NCI-H460 (cell line): ENCODE data around the gene SNX30. TPM values are rescaled to one million over a fixed set of nuclear protein-coding genes. Genes with fewer than 3 reads are reported as not detected.

Experiments used
- DNase-seq: peaks from one replicate; pipeline ENCODE4 v3.0.0-alpha.2; 2016; ENCODE audit warnings: low read depth; ENCODE audit errors: extremely low read depth
- total RNA-seq: library from RNA; depleted of rRNA; stranded (reverse); fragments of >200 nt; shearing (Covaris generic); gene quantifications from 2 replicates; pipeline ENCODE4 v1.2.3, GENCODE V29; 2014

SNX30 gene
- total RNA-seq, 1 experiment from 2014 or later: 8.2 TPM

DNA sequence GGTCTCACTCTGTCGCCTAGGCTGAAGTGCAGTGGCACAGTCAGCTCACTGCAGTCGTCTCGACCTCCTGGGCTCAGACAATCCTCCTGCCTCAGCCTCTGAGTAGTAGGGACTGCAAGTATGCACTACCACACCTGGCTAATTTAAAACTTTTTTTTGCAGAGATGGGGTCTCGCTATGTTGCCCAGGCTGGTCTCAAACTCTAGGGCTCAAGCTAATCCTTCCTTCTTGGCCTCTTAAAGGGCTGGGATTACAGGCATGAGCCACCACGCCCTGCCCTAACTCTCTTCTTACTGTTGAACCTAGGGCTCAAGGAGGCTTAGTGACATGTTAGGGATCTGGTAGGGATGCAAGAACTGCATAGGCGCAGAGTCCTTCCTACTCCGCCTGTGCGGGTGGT is 65.3 kb downstream of the SNX30 start:
- DNase-seq: no peak

DNA sequence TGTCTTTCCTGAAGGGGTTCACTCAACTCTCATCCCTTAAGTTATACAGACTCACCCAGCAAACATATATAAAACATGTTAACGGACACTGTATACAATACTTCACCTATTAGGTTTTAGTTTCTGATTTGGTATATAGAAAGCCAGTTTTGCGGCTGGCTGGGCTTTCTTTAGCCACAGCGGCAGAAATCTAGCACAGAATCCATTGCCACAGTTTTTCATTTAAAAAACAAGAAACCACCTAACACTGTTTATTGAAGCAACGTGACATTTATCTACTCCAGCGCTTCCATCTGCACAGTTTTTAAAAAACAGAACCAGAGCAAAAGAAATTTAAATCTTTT is 67.3 kb downstream of the SNX30 start:
- no peak for DNase-seq

DNA sequence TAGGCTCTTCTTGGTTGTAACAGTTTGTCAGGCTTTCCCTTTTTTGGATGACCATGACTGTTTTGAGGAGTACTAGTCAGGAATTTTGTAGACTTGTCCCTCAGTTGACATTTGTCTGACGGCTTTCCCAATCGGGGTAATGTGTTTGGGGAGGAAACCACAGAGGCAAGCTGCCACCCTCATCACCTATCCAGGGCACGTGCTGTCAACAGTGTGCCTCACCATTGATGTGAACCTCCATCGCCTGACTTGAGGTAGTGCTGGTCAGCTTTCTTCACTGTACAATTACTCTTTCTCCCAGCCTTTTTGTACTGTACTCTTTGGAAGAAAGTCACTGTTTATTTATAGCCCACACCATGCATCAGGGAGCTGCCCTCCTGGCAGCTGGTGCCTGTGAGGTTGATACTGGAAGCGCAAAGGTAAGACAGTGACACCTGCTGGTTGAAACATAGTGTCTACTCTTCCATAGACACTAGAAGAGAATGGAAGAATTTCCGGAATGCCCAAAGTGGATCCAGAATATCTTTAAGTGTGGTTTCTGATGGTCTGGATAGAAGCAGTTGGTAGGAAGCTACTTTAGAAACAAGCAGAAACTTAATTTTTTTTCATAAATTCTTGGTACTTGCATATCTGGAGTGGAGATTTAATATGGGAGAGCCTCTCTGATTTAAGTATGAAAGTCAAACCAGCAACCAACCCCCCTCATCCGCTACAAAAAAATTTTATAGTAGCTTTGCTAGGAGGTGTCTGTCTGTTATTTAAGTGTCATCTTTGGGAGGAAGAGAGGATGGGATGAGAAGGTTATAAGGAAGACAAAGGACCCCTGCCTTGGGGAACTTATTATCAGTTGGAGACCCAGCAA is 69.3 kb downstream of the SNX30 start:
- DNase-seq: peak; percentile 54

DNA sequence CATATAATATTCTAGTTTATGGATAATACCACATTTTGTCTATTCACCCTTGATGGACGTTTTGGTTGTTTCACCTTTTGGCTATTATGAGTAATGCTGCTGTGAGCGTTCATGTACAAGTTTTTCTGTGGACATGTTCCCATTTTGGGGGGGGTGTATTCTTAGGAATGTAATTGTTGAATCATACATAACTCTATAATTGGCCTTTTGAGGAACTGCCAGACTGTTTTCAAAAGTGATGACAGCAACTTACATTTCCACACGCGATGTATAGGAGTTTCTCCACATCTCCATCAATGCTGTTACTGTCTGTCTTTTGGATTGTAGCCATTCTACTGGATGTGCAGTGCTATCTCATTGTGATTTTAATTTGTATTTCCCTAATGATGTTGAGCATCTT is 70.3 kb downstream of the SNX30 start:
- no peak for DNase-seq

DNA sequence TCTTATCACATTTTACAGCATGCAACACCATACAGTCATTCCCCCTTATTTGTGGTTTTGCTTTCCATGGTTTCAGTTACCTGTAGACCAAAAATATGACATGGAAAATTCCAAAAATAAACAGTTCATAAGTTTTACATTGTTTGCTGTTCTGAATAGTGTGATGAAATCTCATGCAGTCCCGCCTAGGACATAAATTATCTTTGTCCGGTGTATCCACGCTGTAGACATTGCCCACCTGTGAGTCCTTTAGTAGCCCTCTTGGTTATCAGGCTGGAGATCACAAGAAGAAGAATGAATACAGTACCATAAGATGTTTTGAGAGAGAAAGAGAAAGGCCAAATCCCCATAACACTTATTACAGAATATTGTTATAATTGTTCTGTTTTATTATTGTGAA is 72.1 kb downstream of the SNX30 start:
- no peak for DNase-seq

DNA sequence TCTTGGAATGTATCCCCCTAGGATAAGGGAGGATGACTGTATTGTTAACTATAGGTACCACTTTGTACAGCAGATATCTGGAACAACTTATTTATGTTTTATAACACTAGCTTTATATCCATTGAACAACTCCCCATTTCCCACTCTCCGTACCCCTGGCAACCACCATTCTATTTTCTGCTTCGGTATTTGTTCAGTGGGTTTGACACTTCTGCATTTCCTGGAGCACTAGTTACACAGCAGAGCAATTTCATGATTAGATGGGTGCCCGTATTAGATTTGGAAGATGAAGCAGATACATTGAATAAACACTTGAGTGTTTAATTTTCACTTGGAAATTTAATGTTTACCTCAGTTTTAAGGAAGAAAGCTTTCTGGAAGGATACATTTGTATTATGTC is 72.7 kb downstream of the SNX30 start:
- DNase-seq: no peak

DNA sequence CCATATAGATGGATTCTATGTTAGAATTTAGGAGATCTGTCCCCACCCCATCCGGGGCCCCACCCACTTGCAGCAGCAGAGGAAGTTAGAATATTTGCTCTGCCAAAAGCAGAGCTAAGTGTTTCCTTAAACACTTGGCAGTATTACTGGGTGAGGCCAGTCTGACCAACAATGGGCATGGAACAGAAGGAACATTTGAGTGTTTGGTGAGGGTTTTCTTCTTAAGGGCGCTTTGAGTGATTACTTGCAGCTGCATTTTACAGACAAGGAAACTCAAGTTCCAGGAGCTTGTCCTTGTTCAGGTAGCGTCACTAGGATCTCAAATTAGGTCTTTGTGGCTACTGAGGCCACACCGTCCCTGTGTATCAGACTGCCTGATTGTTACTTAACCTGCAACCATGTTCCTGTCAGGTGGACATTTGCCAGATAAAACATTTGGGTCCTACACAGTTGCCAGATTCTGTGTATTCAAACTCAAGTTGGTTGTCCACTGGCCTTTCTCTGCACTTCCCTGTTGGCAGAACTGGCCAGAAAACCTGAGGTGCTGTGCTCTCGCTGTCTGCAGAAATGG is 80.8 kb downstream of the SNX30 start:
- DNase-seq: no peak

DNA sequence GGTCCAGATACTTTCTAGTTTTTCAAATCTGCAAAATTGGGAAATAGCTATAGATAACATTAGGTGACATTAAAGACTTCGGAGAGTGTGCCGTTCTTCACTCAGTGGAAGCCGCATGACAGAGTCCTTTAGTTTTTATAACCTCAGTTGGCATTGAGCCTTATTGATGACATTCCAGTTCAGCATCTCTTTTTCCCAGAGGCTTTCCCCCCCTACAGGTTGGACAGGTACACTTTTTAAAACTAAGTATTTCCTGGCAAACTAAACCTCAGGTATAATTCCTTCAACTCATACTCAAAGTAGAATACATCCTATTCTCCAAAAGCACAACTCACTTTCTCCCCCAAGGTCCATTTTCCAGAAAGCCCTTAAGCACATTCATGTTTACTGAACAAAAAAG is 81.4 kb downstream of the SNX30 start:
- DNase-seq: no peak

DNA sequence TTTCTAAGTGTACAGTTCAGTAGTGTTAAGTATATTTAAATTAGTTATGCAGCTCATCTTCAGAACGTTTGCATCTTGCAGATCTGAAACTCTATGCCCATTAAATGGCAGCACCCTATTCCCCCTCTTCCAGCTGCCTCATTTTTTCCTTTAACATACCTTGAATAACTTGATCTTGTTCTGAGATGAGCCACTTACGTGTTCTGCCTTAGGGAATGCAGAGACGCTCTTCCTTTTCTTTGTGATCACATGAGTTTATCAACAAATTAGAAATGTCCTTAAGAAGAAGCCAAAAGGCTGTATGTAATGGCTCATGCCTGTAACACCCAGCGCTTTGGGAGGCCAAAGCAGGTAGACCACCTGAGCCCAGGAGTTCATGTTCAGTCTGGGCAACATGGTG is 82.5 kb downstream of the SNX30 start:
- no peak for DNase-seq

DNA sequence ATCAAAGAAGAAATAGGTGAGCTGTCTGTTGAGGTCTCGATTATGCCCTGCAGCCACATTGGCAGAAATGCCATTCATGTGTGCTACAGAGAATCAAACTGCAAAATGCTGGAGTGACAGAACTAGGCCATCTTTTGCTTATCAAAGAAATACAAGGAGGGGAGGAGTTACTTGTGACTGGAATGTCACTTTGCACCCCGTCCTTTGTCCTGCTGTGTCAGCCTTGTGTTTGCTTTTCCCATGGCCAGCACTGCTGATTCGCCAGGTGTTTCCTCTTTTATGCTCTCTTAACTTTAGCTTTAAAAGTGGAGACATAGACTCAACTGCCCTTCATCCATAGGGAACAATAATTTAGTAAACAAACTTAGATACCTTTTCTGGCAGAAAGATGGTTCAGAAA is 85.8 kb downstream of the SNX30 start:
- DNase-seq: no peak

DNA sequence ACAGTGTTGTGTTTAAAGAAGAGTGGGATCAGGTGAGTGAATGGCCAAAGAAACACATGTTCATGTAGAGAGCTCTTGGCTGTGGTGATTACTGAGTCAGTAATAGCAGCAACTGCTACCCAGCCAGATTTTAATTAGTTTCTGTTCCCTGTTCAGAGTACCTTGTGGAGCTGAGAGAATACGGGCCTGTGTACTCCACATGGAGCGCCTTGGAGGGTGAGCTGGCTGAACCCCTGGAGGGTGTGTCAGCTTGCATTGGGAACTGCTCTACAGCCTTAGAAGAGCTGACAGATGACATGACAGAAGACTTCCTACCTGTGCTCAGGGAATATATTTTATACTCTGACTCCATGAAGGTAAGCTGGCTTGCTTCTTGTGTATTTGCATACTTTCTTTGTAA is 87.8 kb downstream of the SNX30 start:
- no peak for DNase-seq

DNA sequence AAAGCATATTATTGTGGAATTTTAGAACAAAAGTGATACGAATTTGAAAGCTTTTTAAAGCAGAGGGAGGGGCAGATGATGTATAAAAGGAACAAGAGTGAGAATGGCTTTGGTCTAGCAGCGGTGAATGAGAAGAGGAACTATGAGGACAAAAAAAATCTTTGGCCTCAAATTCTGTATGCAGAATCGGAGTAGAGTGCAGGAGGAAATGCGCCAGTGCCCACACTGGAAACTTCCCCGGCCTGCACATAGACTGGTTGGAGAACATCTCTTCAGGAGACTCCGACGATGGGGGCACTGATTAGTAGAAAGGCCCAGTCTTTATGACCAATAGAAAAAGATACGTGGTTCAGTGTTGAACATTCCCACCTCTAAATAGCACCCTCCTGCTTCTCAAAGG is 88.8 kb downstream of the SNX30 start:
- DNase-seq: no peak

DNA sequence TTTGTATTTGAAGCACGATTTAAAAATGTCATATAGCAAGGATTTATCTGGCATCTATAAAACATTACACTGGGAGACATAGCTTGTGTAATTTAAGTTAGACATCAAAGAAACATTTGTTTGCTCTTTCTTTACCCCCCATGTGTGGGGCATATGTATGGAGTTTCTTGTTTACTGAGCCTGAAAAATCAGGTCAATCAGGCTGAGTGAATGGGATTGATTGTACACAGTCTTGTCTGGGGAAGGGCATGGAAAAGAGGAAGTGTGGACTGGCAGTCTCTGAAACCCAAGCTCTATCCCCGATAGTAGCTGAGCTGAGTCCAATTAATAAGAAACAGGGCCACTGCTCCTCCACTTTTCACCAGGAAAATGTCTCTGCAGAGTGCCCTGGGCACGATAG is 90.7 kb downstream of the SNX30 start:
- DNase-seq: no peak

DNA sequence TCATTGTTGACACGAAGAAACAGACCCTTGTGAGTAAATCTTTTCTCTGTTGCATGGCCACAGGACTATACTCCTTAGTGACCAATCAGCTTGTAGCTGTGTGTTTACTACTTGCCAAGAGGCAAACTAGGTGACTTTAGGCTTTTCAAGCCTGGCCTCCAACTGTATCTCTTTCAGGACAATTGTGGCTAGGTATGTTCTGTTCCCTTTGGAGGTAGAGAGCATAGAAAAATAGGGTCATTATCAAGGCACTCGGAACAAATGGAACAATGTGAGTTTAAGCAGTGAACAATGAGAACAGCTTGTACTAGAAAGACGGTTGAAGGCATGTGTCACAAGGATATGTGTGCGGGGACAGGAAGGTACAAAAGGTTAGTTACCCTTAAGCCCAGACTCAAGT is 92.0 kb downstream of the SNX30 start:
- DNase-seq: no peak

DNA sequence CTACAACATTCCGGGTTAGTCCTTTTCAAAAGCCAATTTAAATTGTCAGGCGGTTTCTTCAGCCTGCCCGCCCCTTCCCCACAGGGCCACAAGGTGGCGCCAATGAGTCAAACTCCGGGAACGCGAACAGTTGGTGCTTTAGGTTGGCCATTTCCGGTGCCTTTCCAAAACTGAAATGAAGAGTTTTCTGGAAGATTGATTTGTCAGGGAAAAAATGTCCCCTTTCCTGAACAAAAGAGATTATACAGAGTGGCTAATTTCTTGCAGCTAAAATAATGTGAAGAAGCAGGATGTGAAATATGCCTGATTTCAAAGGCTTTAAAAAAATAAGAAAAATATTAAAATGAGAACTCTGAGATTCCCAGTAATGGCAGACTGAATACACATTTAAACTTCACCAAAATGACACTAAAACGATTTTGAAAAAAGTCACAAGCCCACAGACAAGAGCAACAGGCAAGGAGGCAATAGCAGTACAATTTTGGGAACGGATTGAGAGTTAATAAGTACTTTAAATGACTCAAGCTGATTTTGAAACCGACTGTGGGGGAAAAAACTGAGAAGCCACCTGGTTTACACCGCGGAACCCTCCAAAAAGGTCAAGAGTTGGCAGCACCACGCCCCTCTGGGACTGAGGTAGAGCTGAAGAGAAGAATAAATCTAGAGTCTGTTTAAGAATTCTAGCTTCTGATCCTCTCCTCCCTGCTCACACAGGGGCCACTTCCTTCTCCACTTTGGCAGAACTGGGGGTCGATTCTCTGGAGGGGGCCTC is 94.4 kb downstream of the SNX30 start:
- DNase-seq: peak; percentile 64

DNA sequence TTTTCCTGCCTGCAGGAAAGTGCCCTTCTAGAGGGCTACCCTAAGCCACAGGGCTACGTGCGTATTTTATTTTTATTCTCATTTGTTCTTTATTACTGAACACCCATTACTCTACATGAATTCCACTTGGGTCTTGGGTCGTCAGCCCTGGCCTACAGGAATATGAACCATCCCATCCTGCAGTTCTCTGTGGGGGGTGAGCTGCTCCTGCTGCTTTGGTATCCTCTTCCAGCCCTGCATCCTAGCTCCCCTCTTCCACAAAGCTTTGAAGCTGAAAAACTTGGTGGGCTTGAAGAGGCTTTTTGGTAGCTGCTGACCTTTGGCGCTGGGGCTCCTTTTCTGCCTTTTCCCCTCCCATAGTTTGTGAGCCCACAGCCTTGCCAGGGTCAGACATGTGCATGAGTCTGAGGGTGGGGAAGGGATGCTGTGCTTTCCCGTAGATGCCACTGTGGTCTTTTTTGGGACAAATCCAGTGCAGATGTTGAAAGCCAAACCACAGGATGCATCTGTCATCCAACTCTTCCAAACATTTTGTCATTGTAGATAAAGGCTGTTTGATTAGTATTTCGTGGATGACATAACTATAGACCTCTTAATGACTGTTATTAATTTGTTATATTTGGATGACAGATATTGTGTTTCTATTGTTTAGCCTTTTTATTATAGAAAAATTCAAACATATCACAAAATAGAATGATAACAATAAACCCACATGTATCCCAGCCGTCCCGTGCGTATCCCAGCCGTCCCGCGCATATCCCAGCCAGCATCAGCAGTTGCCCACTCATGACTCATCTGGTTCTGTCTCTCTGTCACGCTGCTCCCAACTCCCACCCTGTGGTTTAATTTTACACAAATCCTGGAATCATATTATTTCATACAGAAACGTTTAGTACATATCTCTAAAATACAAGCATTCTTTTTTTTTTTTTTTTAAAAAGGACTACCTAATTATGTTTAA is 96.2 kb downstream of the SNX30 start:
- DNase-seq: no peak

DNA sequence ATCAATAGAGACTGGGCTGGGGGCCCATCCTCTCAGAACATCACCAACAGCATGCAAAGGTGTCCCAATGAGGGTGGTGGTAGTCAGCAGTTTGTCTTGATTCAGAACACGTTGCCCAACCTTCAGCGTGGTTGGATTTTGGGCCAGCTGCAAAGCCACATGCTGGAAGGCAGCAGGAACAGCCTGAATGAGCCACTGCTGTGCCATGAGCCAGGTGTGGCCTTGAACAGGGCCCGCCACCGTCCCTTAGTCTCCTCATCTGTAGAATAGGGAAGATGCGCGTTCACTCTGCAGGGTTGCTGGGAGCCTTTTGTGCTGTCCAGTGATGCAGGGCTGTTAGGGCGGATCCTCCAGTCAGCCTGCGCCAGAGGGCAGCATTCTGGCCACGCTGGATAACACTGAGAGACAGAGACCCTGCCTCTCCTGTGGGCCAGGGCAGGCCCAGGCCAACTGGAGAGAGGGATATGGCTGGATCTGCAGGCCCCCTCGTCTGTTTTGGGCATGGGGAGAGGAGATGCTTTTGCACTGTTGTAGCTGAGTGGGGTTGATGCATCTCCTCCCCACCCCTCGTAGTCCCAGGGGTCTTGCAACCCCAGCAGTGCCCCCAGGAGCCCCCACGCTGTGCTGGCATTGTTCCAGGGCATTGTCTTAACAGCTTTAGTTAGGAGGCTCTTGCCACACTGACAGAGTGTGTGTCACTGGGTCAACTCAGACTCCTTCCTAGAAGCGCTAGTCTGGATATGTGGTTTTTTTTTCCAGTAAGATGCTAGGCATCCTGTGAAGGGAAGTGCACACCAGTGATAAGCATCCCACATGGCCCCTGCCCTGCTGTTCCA is 98.0 kb downstream of the SNX30 start:
- DNase-seq: no peak

DNA sequence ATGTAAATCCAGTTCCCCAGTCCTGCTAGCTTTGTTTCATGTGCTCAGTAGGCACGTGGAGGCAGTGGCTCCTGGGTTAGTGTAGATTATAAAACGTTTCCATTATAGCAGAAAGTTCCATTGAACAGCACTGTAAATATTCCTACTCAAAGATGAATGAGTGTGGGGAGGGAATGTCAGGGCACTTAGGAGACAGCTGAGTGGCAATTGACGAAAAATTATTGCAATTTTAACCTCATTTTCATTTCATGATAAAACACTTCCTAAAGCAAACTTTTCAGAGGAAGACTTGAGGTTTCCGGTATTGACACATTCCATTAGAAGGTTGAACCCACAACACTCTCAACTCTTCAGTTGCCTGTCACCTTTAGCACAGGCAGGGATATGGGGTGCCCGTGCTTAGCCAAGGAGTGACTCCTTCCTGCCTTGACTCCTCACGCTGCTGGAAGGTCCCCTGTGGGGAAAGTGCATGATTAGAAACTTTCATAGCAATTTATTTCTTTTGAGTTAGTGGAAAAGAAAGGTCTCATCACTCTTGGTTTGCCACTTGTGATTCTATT is 98.9 kb downstream of the SNX30 start:
- DNase-seq: no peak

DNA sequence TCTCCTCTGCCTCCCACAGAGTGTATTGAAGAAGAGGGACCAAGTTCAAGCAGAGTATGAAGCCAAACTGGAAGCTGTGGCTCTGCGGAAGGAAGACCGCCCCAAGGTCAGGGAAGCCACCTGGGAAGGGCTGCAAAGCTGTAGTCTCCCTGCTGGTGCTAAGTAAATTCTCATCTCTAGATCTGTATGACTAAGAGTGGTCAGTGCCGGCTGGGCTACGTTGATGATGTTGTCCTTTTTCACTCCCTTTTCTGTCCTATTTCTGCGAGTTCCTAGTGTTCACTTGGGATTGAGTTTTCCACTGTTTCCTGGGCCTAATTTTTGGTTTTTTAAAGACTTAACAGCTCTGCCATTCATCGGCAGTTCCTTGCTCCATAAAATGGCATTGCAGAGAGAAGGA is 100.3 kb downstream of the SNX30 start:
- DNase-seq: no peak
